Measurements from ENCODE around the gene ANKRD11. TPM values are rescaled to one million over a fixed set of nuclear protein-coding genes. Genes with fewer than 3 reads are reported as not detected.
"Not testable (repeated sequence)": the region's sequence is repeated elsewhere in the genome, so short reads cannot be mapped to it uniquely, and the experiment has no call there.

Gene ANKRD11
- total RNA-seq, 1 donor from 2014 or later: 209 TPM

- TF ChIP-seq CTCF (IDR thresholded peaks at IDR 0.05): no peak
- H3K27ac Mint-ChIP-seq (ENCODE audit: unreplicated experiment): no peak overlapping the region
- no peak overlapping the region for H3K4me3 Mint-ChIP-seq (ENCODE audit: unreplicated experiment)
- peaks cover 39% of the 10 kb centered on the region for H3K4me1 Mint-ChIP-seq (ENCODE audit: unreplicated experiment)
- no peak for DNase-seq (ENCODE audit: extremely low spot score, unreplicated experiment)
- H3K27me3 Mint-ChIP-seq (ENCODE audit: unreplicated experiment): no peaks in the 10 kb centered on the region
- no peaks in the 10 kb centered on the region for H3K9me3 Mint-ChIP-seq (ENCODE audit: unreplicated experiment)
- peaks cover 5% of the 10 kb centered on the region for H3K36me3 Mint-ChIP-seq (ENCODE audit: unreplicated experiment)
These were observed 178.7 kb downstream of the ANKRD11 start for GRCh38 chr16:89311636-89312035.

- no peak overlapping the region for H3K27ac Mint-ChIP-seq (ENCODE audit: unreplicated experiment)
- DNase-seq (ENCODE audit: extremely low spot score, unreplicated experiment): no peak
- H3K4me3 Mint-ChIP-seq (ENCODE audit: unreplicated experiment): no peak overlapping the region
- peaks cover 5% of the 10 kb centered on the region for H3K36me3 Mint-ChIP-seq (ENCODE audit: unreplicated experiment)
- H3K27me3 Mint-ChIP-seq (ENCODE audit: unreplicated experiment): no peaks in the 10 kb centered on the region
- H3K4me1 Mint-ChIP-seq (ENCODE audit: unreplicated experiment): peaks cover 20% of the 10 kb centered on the region
- no peaks in the 10 kb centered on the region for H3K9me3 Mint-ChIP-seq (ENCODE audit: unreplicated experiment)
- no peak for TF ChIP-seq CTCF (IDR thresholded peaks at IDR 0.05)
These were observed 180.8 kb downstream of the ANKRD11 start for GRCh38 chr16:89309438-89310122.

GRCh38 chr16:89308391-89309333 lies 181.7 kb downstream of the ANKRD11 start:
- Mint-ChIP-seq H3K4me1 (ENCODE audit: unreplicated experiment) (peaks cover 13% of the 10 kb centered on the region), H3K36me3 (ENCODE audit: unreplicated experiment) (peaks cover 9% of the 10 kb centered on the region), H3K27me3 (ENCODE audit: unreplicated experiment) (no peaks in the 10 kb centered on the region), H3K4me3 (ENCODE audit: unreplicated experiment) (no peak overlapping the region), H3K27ac (ENCODE audit: unreplicated experiment) (peak overlapping the region; percentile 7), H3K9me3 (ENCODE audit: unreplicated experiment) (no peaks in the 10 kb centered on the region)
- TF ChIP-seq CTCF (IDR thresholded peaks at IDR 0.05): peak; percentile 52
- no peak for DNase-seq (ENCODE audit: extremely low spot score, unreplicated experiment)

- Mint-ChIP-seq H3K27ac (ENCODE audit: unreplicated experiment) (peak overlapping the region; percentile 54), H3K4me3 (ENCODE audit: unreplicated experiment) (no peak overlapping the region), H3K9me3 (ENCODE audit: unreplicated experiment) (no peaks in the 10 kb centered on the region), H3K27me3 (ENCODE audit: unreplicated experiment) (no peaks in the 10 kb centered on the region), H3K36me3 (ENCODE audit: unreplicated experiment) (peaks cover 14% of the 10 kb centered on the region), H3K4me1 (ENCODE audit: unreplicated experiment) (peaks cover 15% of the 10 kb centered on the region)
- no peak for DNase-seq (ENCODE audit: extremely low spot score, unreplicated experiment)
- TF ChIP-seq CTCF (IDR thresholded peaks at IDR 0.05): no peak
These were observed 182.9 kb downstream of the ANKRD11 start for GRCh38 chr16:89307421-89307805.

- H3K9me3 Mint-ChIP-seq (ENCODE audit: unreplicated experiment); H3K27me3 Mint-ChIP-seq (ENCODE audit: unreplicated experiment); H3K4me3 Mint-ChIP-seq (ENCODE audit: unreplicated experiment); DNase-seq (ENCODE audit: extremely low spot score, unreplicated experiment): not testable (repeated sequence)
- Mint-ChIP-seq H3K36me3 (ENCODE audit: unreplicated experiment) (peaks cover 14% of the 10 kb centered on the region), H3K27ac (ENCODE audit: unreplicated experiment) (peak overlapping the region; percentile 54), H3K4me1 (ENCODE audit: unreplicated experiment) (peaks cover 21% of the 10 kb centered on the region)
These were observed 183.6 kb downstream of the ANKRD11 start for GRCh38 chr16:89306457-89307420.

All from osteocyte (in vitro differentiated cells).